Trophoblast cell (in vitro differentiated cells and primary cell): ENCODE data around the gene LDB3.
A peak's percentile ranks its signal among the peaks of the same experiment; 100 is the strongest.

Experiments used
- DNase-seq, 2 donors: peaks; one replicate each; pipeline ENCODE4 v3.0.0-alpha.2; 2016
- H2AFZ ChIP-seq: 2 replicates; pipeline ENCODE4 v1.6.1; 2013; ENCODE audit warnings: low read length, moderate library complexity, mild to moderate bottlenecking; ENCODE audit not compliant: insufficient read depth, poor library complexity
- H2AK5ac ChIP-seq: 2 replicates; pipeline ENCODE4 v1.6.1; 2013; ENCODE audit warnings: mild to moderate bottlenecking, low read length
- H2BK120ac ChIP-seq: 2 replicates; pipeline ENCODE4 v1.6.1; 2013; ENCODE audit warnings: low read length, mild to moderate bottlenecking, moderate library complexity; ENCODE audit not compliant: insufficient read depth, poor library complexity
- H2BK12ac ChIP-seq: 2 replicates; pipeline ENCODE4 v1.6.1; 2013; ENCODE audit warnings: mild to moderate bottlenecking, low read length, moderate library complexity
- H2BK5ac ChIP-seq: 2 replicates; pipeline ENCODE4 v1.6.1; 2013; ENCODE audit warnings: low read length, low read depth, moderate library complexity, mild to moderate bottlenecking; ENCODE audit not compliant: poor library complexity
- H3K14ac ChIP-seq: 2 replicates; pipeline ENCODE4 v1.6.1; 2013; ENCODE audit warnings: mild to moderate bottlenecking, low read length
- H3K18ac ChIP-seq: 2 replicates; pipeline ENCODE4 v1.6.1; 2013; ENCODE audit warnings: mild to moderate bottlenecking, low read length
- H3K23ac ChIP-seq: 2 replicates; pipeline ENCODE4 v1.6.1; 2013; ENCODE audit warnings: low read length
- H3K27ac ChIP-seq: 2 replicates; pipeline ENCODE4 v1.5.1; 2013; ENCODE audit warnings: low read depth, mild to moderate bottlenecking, inconsistent platforms, low read length, moderate library complexity
- H3K27me3 ChIP-seq: 2 replicates; pipeline ENCODE4 v1.6.1; 2013; ENCODE audit warnings: inconsistent platforms, mild to moderate bottlenecking, low read length, moderate library complexity; ENCODE audit not compliant: insufficient read depth
- H3K36me3 ChIP-seq, 2 experiments: 1 replicate in 1 of 2; 2 replicates in 1 of 2; pipeline ENCODE4 v1.6.1; 2013; ENCODE audit warnings: low read length in 2 of 2, mild to moderate bottlenecking in 2 of 2, moderate library complexity in 1 of 2; ENCODE audit not compliant: insufficient read depth in 2 of 2, control insufficient read depth in 1 of 2
- H3K4ac ChIP-seq: 2 replicates; pipeline ENCODE4 v1.6.1; 2013; ENCODE audit warnings: low read depth, mild to moderate bottlenecking, low read length, moderate library complexity
- H3K4me1 ChIP-seq, 2 experiments: 1 replicate in 1 of 2; 2 replicates in 1 of 2; pipeline ENCODE4 v1.6.1; 2013; ENCODE audit warnings: low read length in 2 of 2, mild to moderate bottlenecking in 2 of 2, moderate library complexity in 1 of 2; ENCODE audit not compliant: insufficient read depth in 2 of 2, control insufficient read depth in 1 of 2
- H3K4me2 ChIP-seq: 2 replicates; pipeline ENCODE4 v1.6.1; 2013; ENCODE audit warnings: inconsistent platforms, mild to moderate bottlenecking, low read length, moderate library complexity
- H3K4me3 ChIP-seq: 2 replicates; pipeline ENCODE4 v1.5.1; 2013; ENCODE audit warnings: mild to moderate bottlenecking, low read depth, low read length, inconsistent platforms
- H3K79me1 ChIP-seq: one replicate; pipeline ENCODE4 v1.6.1; 2013; ENCODE audit warnings: low read length
- H3K79me2 ChIP-seq: 2 replicates; pipeline ENCODE4 v1.6.1; 2013; ENCODE audit warnings: low read length, mild to moderate bottlenecking; ENCODE audit not compliant: control insufficient read depth, insufficient read depth, poor library complexity
- H3K9ac ChIP-seq: 2 replicates; pipeline ENCODE4 v1.6.1; 2013; ENCODE audit warnings: mild to moderate bottlenecking, low read length
- H3K9me3 ChIP-seq: 2 replicates; pipeline ENCODE4 v1.6.1; 2013; ENCODE audit warnings: low read depth, mild to moderate bottlenecking, control low read depth, inconsistent platforms, low read length; ENCODE audit not compliant: insufficient read depth
- H4K12ac ChIP-seq: 2 replicates; pipeline ENCODE4 v1.6.1; 2013; ENCODE audit warnings: low read depth, mild to moderate bottlenecking, low read length, moderate library complexity
- H4K8ac ChIP-seq: 2 replicates; pipeline ENCODE4 v1.6.1; 2013; ENCODE audit warnings: low read depth, mild to moderate bottlenecking, low read length, moderate library complexity
- H4K91ac ChIP-seq: one replicate; pipeline ENCODE4 v1.6.1; 2013; ENCODE audit warnings: low read depth, mild to moderate bottlenecking, low read length, moderate library complexity
- WGBS: extraction: QIAGEN DNeasy Blood & Tissue Kit; methylation state at CpG from one replicate; pipeline ENCODE4 v1.1.7; 2013; ENCODE audit warnings: missing lambda C conversion rate; ENCODE audit not compliant: insufficient read length, insufficient coverage; ENCODE audit errors: extremely low coverage; 5-methylcytosine and 5-hydroxymethylcytosine counted together

Gene LDB3

DNA sequence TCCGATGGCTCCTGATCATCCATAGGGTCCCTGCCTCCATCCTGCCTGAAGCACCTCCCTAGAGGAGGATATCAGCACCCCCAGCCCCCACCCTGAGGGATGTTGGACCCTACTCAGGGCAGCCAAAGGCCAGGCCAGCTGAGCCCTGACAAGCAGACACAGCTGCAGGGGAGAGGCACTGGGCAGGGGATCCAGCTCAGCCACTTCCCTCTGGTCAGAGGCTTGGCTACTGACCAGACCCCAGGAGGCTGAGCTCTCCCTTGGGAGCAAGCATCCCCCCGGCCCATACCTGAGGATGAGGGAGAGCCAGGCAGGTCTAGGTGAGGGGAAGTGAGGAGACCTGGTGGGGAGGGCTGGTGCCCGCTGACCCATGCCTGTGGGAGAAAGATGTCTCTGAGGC, 6.6 kb downstream of the LDB3 start:
- no peak overlapping the region for H2BK12ac ChIP-seq
- no CpG with 5 or more reads among the region's 3 CpGs for WGBS

DNA sequence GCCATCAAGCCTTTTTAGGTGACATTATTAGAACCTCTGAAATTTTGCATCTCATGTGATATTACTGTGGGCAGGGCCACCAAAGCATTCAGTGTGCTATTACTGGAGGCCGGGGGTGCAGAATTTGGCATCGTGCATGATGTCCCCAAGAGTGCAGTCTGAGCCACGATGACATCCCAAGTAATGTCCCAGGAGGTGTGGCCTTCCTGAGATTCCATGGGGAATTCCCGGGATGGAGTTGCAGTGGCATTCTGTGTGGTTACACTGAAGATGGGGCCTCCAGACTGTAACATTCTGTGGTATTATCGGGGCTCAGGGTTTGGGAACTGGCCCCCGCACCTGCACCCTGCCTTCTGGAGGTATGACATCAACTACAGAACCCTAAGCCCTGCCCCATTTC, 9.1 kb downstream of the LDB3 start:
- H3K79me2 ChIP-seq = no peaks in the 10 kb centered on the region
- H3K27me3 ChIP-seq = no peaks in the 10 kb centered on the region
- H2AK5ac ChIP-seq = no peak overlapping the region
- no peaks in the 10 kb centered on the region for H3K9me3 ChIP-seq
- no peak overlapping the region for H3K4me2 ChIP-seq
- no peak overlapping the region for H3K14ac ChIP-seq
- no peak overlapping the region for H3K9ac ChIP-seq
- no peak overlapping the region for H2BK12ac ChIP-seq
- no peak overlapping the region for H4K12ac ChIP-seq
- H3K4me1 ChIP-seq = peaks cover 18% of the 10 kb centered on the region in 2 experiments
- H3K79me1 ChIP-seq = peaks cover 2% of the 10 kb centered on the region
- no peak for DNase-seq
- H3K36me3 ChIP-seq = no peaks in the 10 kb centered on the region
- no peak overlapping the region for H3K4ac ChIP-seq
- no CpG with 5 or more reads among the region's 6 CpGs for WGBS
- no peak overlapping the region for H2BK120ac ChIP-seq
- H3K18ac ChIP-seq = no peak overlapping the region
- H3K4me3 ChIP-seq = no peak overlapping the region
- H4K91ac ChIP-seq = no peak overlapping the region
- H2AFZ ChIP-seq = no peak overlapping the region
- no peak overlapping the region for H3K23ac ChIP-seq
- H2BK5ac ChIP-seq = no peak overlapping the region
- H4K8ac ChIP-seq = no peak overlapping the region
- H3K27ac ChIP-seq = no peak overlapping the region

More for the DNA sequence above, 6.6 kb downstream of the LDB3 start:
- Histone ChIP-seq H3K27ac (no peak overlapping the region), H3K14ac (no peak overlapping the region), H4K8ac (no peak overlapping the region), H2BK5ac (no peak overlapping the region), H4K91ac (no peak overlapping the region), H2AK5ac (no peak overlapping the region), H3K4me2 (no peak overlapping the region), H3K4ac (no peak overlapping the region), H3K4me3 (no peak overlapping the region), H2BK120ac (no peak overlapping the region), H3K4me1 (peaks cover 26 to 30% of the 10 kb centered on the region in 2 experiments), H3K27me3 (no peaks in the 10 kb centered on the region), H3K18ac (no peak overlapping the region), H3K36me3 (no peaks in the 10 kb centered on the region), H3K79me2 (no peaks in the 10 kb centered on the region), H3K79me1 (peaks cover 2% of the 10 kb centered on the region), H2AFZ (no peak overlapping the region), H3K23ac (no peak overlapping the region), H4K12ac (no peak overlapping the region), H3K9ac (no peak overlapping the region), H3K9me3 (no peaks in the 10 kb centered on the region)
- DNase-seq = no peak

GRCh38 chr10:86678999-86679792, 10.9 kb downstream of the LDB3 start:
- no peaks in the 10 kb centered on the region for H3K9me3 ChIP-seq
- no peak overlapping the region for H2AK5ac ChIP-seq
- no peaks in the 10 kb centered on the region for H3K27me3 ChIP-seq
- H4K12ac ChIP-seq = no peak overlapping the region
- no peaks in the 10 kb centered on the region for H3K79me1 ChIP-seq
- no peak overlapping the region for H4K91ac ChIP-seq
- no peak overlapping the region for H3K9ac ChIP-seq
- no peak overlapping the region for H3K4ac ChIP-seq
- H3K14ac ChIP-seq = no peak overlapping the region
- no peak overlapping the region for H3K4me3 ChIP-seq
- H3K23ac ChIP-seq = no peak overlapping the region
- no peak overlapping the region for H2BK120ac ChIP-seq
- no peak overlapping the region for H3K27ac ChIP-seq
- no peak overlapping the region for H2BK12ac ChIP-seq
- no peak overlapping the region for H3K18ac ChIP-seq
- H4K8ac ChIP-seq = no peak overlapping the region
- no peak overlapping the region for H2AFZ ChIP-seq
- WGBS = no CpG with 5 or more reads among the region's 13 CpGs
- DNase-seq = no peak
- H3K4me2 ChIP-seq = no peak overlapping the region
- H3K79me2 ChIP-seq = no peaks in the 10 kb centered on the region
- no peaks in the 10 kb centered on the region for H3K36me3 ChIP-seq
- peaks cover under 1 to 3% of the 10 kb centered on the region in 2 experiments for H3K4me1 ChIP-seq
- no peak overlapping the region for H2BK5ac ChIP-seq

- Histone ChIP-seq H4K12ac (no peak overlapping the region), H3K4me2 (no peak overlapping the region), H2AFZ (no peak overlapping the region), H3K79me2 (no peaks in the 10 kb centered on the region), H3K18ac (no peak overlapping the region), H2AK5ac (no peak overlapping the region), H2BK5ac (no peak overlapping the region), H3K27me3 (no peaks in the 10 kb centered on the region), H3K9ac (no peak overlapping the region), H3K4me1 (peaks cover 0 to 3% of the 10 kb centered on the region in 2 experiments), H3K36me3 (no peaks in the 10 kb centered on the region), H3K79me1 (no peaks in the 10 kb centered on the region), H2BK120ac (no peak overlapping the region), H3K14ac (no peak overlapping the region), H2BK12ac (no peak overlapping the region), H3K23ac (no peak overlapping the region), H3K9me3 (no peaks in the 10 kb centered on the region), H4K8ac (no peak overlapping the region), H3K27ac (no peak overlapping the region), H4K91ac (peak overlapping the region; percentile 7), H3K4ac (no peak overlapping the region), H3K4me3 (no peak overlapping the region)
- no peak for DNase-seq
- WGBS = no CpG with 5 or more reads among the region's 14 CpGs
Observed at GRCh38 chr10:86681047-86681446, 12.7 kb downstream of the LDB3 start.
